HL-60 (cell line): ENCODE results near the gene GCNA.

ENCODE experiments used
- DNase-seq, 2 experiments: peaks; one replicate each; pipeline ENCODE4 v3.0.0-alpha.2; 2010 to 2020; ENCODE audit warnings: low read depth in 1 of 2, low spot score in 1 of 2
- H3K27ac ChIP-seq: fragments of 250-450 bp; sonication (Bioruptor Pico); replicated peaks from 2 replicates; pipeline ENCODE4 v1.5.1; 2020; ENCODE audit warnings: mild to moderate bottlenecking, moderate library complexity
- H3K27me3 ChIP-seq: fragments of 250-450 bp; sonication (Bioruptor Pico); 2 replicates; pipeline ENCODE4 v1.5.1; 2021; ENCODE audit warnings: mild to moderate bottlenecking, moderate library complexity; ENCODE audit not compliant: insufficient read depth, poor library complexity, severe bottlenecking
- H3K4me3 ChIP-seq: replicated peaks from 2 replicates; pipeline ENCODE4 v1.5.1; 2011; ENCODE audit warnings: mild to moderate bottlenecking, control low read depth, low read length; ENCODE audit not compliant: insufficient read depth
- GABPA ChIP-seq: IDR thresholded peaks from 2 replicates; pipeline ENCODE4 v1.6.1; 2012; ENCODE audit warnings: low read depth
- POLR2AphosphoS5 ChIP-seq: IDR thresholded peaks from 2 replicates; pipeline ENCODE4 v1.6.1; 2012; ENCODE audit warnings: low read depth
- SPI1 ChIP-seq: IDR thresholded peaks from 2 replicates; pipeline ENCODE4 v1.6.1; 2012; ENCODE audit warnings: low read depth, mild to moderate bottlenecking, borderline replicate concordance
- TF ChIP-seq, protein P1 (sequence below): IDR thresholded peaks from 2 replicates; pipeline ENCODE4 v1.6.1; 2012; ENCODE audit warnings: low read depth; ENCODE audit not compliant: insufficient replicate concordance
- TF ChIP-seq, protein P2 (sequence below): IDR thresholded peaks from one replicate; pipeline ENCODE4 v1.5.1; 2011; ENCODE audit warnings: low read length, control low read depth, inconsistent platforms; ENCODE audit not compliant: insufficient read depth

GCNA gene

DNA sequence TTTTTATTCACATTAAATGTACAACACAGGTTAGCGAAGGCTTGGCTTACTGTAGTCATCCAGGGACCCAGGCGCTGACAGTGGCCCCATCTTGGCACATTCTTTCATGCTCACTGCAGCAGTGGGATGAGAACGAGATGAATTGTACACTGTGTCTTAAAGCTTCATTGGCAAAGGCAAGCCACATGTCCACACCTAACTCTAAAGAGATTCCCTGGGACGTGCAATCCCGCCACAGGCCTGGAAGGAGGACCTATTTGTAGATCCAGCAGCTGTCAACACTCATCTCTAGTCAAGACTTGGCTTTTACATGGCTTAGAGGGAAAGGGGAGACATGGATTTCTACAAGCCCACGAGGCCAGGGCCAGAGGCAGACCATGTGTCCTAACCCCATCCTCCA is 56.1 kb downstream of the GCNA start:
- TF ChIP-seq SPI1: no peak
- Histone ChIP-seq H3K27me3 (no peaks in the 10 kb centered on the region), H3K27ac (no peak overlapping the region), H3K4me3 (no peak overlapping the region)
- DNase-seq: no peak

DNA sequence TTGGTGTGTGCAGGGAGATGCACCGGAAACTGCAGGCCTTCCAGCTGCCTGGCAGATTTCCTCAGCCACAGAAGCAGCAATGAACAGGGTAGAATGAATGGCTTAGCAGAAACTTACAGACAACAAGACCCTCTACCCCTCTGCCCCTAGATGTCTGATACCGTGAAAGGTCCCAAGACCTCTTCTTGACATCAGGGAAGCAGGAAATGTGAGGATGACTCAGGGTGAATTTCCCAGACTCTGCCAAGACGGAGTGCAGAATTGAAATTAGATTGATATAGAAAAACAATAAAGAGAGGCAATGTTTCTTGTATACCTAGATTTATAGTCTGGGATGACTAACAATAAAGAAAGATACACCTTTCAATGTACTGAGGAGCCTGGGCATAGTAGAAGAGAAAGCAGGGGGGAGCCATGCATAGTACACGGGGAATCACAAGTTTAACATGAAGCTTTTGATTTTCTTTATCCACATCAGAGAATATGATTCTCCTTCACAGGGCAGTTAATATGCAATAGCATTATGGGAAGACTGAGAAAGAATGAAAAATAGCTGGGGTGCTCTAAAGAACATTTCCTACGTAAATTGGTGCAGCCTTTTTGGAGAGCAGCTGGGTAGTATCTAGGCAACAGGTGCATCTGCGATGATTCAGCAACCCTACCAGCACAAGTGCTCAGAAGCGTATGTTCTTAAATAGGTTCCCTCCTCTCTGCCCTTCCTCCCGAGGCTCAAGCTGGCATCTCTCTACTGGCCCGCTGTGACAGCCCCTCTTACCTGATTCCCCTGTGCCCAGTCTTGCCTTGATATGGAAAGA is 58.4 kb downstream of the GCNA start:
- no peaks in the 10 kb centered on the region for H3K27me3 ChIP-seq
- H3K27ac ChIP-seq: no peak overlapping the region
- TF ChIP-seq POLR2AphosphoS5: no peak
- TF ChIP-seq, protein P1, sequence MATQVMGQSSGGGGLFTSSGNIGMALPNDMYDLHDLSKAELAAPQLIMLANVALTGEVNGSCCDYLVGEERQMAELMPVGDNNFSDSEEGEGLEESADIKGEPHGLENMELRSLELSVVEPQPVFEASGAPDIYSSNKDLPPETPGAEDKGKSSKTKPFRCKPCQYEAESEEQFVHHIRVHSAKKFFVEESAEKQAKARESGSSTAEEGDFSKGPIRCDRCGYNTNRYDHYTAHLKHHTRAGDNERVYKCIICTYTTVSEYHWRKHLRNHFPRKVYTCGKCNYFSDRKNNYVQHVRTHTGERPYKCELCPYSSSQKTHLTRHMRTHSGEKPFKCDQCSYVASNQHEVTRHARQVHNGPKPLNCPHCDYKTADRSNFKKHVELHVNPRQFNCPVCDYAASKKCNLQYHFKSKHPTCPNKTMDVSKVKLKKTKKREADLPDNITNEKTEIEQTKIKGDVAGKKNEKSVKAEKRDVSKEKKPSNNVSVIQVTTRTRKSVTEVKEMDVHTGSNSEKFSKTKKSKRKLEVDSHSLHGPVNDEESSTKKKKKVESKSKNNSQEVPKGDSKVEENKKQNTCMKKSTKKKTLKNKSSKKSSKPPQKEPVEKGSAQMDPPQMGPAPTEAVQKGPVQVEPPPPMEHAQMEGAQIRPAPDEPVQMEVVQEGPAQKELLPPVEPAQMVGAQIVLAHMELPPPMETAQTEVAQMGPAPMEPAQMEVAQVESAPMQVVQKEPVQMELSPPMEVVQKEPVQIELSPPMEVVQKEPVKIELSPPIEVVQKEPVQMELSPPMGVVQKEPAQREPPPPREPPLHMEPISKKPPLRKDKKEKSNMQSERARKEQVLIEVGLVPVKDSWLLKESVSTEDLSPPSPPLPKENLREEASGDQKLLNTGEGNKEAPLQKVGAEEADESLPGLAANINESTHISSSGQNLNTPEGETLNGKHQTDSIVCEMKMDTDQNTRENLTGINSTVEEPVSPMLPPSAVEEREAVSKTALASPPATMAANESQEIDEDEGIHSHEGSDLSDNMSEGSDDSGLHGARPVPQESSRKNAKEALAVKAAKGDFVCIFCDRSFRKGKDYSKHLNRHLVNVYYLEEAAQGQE: no peak
- no peak for TF ChIP-seq GABPA
- TF ChIP-seq SPI1: no peak
- TF ChIP-seq, protein P2, sequence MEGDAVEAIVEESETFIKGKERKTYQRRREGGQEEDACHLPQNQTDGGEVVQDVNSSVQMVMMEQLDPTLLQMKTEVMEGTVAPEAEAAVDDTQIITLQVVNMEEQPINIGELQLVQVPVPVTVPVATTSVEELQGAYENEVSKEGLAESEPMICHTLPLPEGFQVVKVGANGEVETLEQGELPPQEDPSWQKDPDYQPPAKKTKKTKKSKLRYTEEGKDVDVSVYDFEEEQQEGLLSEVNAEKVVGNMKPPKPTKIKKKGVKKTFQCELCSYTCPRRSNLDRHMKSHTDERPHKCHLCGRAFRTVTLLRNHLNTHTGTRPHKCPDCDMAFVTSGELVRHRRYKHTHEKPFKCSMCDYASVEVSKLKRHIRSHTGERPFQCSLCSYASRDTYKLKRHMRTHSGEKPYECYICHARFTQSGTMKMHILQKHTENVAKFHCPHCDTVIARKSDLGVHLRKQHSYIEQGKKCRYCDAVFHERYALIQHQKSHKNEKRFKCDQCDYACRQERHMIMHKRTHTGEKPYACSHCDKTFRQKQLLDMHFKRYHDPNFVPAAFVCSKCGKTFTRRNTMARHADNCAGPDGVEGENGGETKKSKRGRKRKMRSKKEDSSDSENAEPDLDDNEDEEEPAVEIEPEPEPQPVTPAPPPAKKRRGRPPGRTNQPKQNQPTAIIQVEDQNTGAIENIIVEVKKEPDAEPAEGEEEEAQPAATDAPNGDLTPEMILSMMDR: no peak
- no peak for DNase-seq
- H3K4me3 ChIP-seq: no peak overlapping the region

DNA sequence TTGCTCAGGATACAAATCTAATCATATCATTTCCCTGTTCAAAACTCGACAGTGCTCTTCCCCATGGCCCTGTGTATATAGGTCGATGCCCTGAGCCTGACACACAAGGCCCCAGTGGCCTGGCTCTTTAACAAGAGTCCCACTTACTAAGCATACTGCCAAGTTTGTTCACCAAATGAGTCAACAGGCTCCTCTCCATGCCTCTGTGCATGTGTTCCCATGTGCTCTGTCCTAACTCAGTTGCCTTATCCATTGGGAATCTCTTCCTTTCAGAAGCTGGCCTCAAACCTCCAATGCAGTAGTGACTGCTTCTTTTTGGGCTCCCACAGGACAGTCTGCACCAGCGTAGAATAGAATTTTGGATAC is 59.0 kb downstream of the GCNA start:
- Histone ChIP-seq H3K27ac (no peak overlapping the region), H3K27me3 (no peaks in the 10 kb centered on the region), H3K4me3 (no peak overlapping the region)
- TF ChIP-seq SPI1 (no peak), GABPA (no peak), POLR2AphosphoS5 (no peak)
- TF ChIP-seq, protein P1: no peak
- TF ChIP-seq, protein P2: no peak
- DNase-seq: no peak

DNA sequence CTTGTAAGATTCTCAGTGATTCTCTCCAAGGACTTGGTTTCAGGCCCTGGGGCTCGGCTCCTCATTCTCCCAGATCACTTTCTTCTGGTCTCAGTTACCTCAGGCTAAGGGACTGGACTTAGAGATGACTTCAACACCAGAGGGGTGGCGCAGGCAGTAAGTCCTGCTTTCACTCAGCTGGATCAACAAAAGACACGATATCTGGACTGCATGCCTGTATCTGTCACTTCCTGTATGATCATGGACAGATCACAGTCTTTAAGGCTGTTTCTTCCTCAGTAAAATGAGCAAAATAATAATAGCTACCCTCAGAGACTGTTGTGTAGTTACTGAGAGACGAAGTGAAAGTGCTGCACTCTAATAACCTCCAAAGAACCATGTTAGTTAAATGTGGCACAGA is 59.6 kb downstream of the GCNA start:
- no peak overlapping the region for H3K27ac ChIP-seq
- H3K27me3 ChIP-seq: no peaks in the 10 kb centered on the region
- no peak overlapping the region for H3K4me3 ChIP-seq
- TF ChIP-seq, protein P2: no peak
- TF ChIP-seq POLR2AphosphoS5 (no peak), SPI1 (no peak), GABPA (no peak)
- TF ChIP-seq, protein P1: no peak
- no peak for DNase-seq
